GM12864 (cell line): ENCODE results near the gene SLC16A12.

ENCODE experiments used
- DNase-seq: peaks from one replicate; pipeline ENCODE4 v3.0.0-alpha.2; 2011; ENCODE audit warnings: low read depth
- H3K4me3 ChIP-seq: 2 replicates; pipeline ENCODE4 v1.5.1; 2011; ENCODE audit warnings: mild to moderate bottlenecking, low read depth, low read length, control low read depth
- TF ChIP-seq, protein P1 (sequence below): IDR thresholded peaks from 2 replicates; pipeline ENCODE4 v1.5.1; 2011; ENCODE audit warnings: low read depth, mild to moderate bottlenecking, moderate library complexity, low read length, control low read depth, inconsistent platforms; ENCODE audit errors: missing control alignments

The SLC16A12 gene

DNA sequence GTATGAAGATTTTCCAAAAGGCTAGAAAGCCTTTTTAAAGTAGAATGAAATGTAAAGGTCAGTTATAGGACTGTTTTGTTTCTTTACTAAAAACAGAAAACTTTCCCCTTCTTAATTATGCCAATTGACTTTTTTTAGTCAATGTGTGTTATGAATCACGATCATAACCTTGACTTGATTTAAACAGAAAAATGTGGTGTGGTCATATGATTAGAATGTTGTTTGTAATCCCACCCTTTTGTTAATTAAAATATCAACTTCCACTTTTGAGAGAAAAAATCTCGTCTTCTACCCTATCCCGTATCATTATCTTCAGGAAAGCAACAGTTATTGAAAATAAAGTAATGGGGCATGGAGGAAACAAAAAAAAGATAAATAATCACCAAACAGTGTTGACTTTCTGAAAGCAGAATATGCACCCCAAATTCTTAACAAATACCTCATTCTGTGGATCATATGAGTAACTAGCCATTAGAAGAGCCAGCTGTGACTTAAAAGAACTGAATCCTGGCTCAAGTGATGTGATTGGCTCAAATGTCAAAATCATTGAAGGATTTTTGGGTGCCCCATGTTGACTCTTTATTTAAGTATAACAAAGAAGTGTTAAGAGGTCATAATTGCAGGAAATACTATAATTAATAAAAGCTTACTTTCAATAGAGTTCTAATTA, 32.3 kb upstream of the SLC16A12 start:
- no peak overlapping the region for H3K4me3 ChIP-seq
- TF ChIP-seq, protein P1, sequence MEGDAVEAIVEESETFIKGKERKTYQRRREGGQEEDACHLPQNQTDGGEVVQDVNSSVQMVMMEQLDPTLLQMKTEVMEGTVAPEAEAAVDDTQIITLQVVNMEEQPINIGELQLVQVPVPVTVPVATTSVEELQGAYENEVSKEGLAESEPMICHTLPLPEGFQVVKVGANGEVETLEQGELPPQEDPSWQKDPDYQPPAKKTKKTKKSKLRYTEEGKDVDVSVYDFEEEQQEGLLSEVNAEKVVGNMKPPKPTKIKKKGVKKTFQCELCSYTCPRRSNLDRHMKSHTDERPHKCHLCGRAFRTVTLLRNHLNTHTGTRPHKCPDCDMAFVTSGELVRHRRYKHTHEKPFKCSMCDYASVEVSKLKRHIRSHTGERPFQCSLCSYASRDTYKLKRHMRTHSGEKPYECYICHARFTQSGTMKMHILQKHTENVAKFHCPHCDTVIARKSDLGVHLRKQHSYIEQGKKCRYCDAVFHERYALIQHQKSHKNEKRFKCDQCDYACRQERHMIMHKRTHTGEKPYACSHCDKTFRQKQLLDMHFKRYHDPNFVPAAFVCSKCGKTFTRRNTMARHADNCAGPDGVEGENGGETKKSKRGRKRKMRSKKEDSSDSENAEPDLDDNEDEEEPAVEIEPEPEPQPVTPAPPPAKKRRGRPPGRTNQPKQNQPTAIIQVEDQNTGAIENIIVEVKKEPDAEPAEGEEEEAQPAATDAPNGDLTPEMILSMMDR, result no peak
- DNase-seq, result no peak

DNA sequence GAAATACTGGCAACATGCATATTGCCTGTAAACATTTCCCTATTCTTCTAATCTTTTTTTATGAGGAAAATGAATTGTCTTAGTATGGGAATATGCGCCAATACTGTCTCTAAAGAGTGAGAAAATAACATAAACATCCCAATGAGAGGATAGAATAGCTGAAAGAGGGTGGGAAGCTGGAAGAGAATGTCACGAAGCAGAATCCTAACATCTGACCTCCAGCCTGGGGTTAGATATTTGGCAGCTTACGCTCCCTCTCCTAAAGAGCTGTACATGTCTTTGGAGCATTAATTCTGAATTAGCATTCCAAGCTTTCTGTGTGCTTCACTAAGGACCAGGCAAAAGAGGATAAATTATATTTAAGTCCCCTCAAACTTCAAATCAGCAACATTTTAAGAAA, 31.6 kb upstream of the SLC16A12 start:
- H3K4me3 ChIP-seq, result no peak overlapping the region
- DNase-seq, result no peak
- TF ChIP-seq, protein P1, result no peak

DNA sequence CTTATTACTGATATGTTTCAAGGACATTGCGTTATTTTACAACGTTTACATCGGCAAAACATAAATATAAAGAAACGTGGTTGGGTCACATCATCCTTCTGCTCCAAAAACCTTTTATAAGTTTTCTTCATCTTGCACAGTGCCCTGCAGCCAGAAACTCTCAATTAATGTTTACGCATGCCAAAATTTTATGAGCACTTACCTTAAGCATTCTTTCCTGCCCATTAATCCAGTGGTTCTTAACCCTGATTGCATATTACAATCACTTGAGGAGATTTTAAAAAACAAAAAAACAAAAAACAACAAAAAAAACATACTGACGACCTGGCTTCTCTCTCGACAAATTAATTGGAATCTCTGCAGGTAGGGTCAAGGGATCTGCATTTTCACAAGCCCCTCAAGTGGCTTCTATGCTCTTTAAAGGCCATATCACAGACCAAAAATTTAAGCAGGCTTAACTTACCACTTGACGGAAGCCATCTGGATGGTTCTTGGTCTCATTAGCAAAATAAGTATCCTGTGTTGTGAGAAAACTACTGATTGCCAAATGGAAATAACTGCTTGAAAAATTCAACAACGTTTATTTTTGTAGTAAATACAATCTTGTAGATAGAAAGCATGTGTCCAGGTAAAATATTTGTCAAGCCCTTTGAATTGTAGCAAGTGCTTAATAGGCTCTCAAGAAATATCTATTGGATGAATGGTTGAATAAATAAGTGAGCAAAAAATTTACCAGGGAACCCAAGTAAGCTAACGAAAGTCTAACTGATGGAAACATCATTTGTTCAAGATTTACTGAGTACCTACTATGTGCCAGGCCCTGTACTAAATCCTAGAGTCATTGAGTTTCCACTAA, 30.9 kb upstream of the SLC16A12 start:
- TF ChIP-seq, protein P1, result no peak
- DNase-seq, result no peak
- H3K4me3 ChIP-seq, result no peak overlapping the region

DNA sequence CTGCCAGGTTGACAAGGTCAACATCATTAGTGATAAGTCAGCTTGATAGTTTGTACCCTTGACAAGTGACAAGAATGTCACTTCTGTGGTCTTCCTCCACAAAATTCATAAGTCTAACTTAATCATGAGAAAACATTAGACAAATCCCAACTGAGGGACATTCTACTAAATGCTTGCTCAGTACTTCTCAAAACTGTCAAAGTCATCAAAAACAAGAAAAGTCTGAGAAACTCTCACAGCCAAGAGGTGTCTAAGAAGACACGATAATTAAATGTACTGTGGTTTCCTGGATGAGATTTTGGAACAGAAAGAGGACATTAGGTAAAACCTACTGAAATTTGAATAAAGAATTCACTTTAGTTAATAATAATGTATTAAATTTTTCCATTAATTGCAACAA, 29.8 kb upstream of the SLC16A12 start:
- no peak overlapping the region for H3K4me3 ChIP-seq
- no peak for DNase-seq
- TF ChIP-seq, protein P1, result no peak

DNA sequence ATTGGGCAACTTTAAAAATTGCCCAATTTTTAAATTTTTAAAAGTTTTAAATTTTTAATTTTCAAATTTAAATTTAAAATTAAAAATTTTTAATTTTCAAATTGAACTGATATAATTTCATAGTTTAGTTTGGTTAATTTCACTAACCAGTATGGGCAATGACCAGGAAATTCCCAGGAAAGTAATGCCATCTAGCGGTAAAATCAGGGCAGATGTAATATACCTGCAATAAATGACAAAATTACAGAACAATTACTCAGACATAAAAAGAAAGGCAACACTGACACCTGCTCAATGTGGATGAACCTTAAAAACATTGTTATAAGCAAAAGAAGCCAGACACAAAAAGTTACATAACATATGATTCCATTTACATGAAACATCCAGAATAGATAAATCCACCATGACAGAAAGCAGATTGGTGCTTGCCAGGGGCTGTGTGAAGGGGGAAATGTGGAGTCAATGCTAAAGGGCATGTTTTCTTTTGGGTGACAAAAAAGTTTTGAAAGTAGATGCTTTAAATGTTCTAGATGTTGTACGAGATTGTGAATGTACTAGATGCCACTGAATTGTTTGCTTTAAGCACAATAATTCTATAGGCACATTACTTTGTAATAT, 28.6 kb upstream of the SLC16A12 start:
- DNase-seq, result no peak
- TF ChIP-seq, protein P1, result peak; percentile 41
- no peak overlapping the region for H3K4me3 ChIP-seq

DNA sequence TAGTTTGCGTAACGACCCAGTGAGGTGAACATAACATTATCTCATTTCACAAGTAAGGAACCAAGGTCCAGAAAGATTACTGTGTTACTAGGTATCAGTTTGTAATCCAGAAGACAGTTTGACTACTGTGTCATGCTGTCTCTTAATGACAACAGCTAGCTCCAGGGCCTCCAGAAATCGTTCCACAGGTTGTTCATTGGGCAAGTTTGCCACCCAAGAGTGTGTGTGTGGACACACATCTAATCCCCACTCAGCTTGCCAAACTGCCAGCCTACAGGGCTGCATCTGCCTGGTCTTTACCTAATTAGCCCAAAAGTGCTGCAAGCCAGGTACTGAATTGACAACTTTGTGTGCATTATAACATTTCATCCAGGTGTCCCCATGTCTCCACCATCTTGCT, 27.9 kb upstream of the SLC16A12 start:
- no peak for DNase-seq
- TF ChIP-seq, protein P1, result no peak
- H3K4me3 ChIP-seq, result no peak overlapping the region
